HG02571 (cell line): ENCODE measurements around the gene VWA8.
"Not testable (repeated sequence)": the region's sequence is repeated elsewhere in the genome, so short reads cannot be mapped to it uniquely, and the experiment has no call there.

ENCODE experiments used
- ATAC-seq: cut with Tn5 transposase; IDR thresholded peaks from one replicate; pipeline ENCODE4 v1.9.1; 2021; ENCODE audit warnings: mild to moderate bottlenecking, moderate library complexity; ENCODE audit not compliant: unreplicated experiment

Gene VWA8

DNA sequence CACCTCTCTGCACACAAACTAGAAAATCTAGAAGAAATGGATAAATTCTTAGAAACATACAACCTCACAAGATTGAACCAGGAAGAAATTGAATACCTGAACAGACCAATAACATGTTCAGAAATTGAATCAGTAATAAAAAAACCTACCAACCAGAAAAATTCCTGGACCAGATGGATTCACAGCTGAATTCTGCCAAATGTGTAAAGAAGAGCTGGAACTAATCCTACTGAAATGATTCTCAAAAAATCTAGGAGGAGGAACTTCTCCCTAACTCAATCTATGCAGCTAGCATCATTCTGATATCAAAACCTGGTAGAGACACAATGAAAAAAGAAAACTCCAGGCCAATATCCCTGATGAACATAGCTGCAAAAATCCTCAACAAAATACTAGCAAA lies 336.9 kb downstream of the VWA8 start:
- ATAC-seq: no peak

GRCh38 chr13:41622432-41623429 lies 338.2 kb downstream of the VWA8 start:
- ATAC-seq: no peak

DNA sequence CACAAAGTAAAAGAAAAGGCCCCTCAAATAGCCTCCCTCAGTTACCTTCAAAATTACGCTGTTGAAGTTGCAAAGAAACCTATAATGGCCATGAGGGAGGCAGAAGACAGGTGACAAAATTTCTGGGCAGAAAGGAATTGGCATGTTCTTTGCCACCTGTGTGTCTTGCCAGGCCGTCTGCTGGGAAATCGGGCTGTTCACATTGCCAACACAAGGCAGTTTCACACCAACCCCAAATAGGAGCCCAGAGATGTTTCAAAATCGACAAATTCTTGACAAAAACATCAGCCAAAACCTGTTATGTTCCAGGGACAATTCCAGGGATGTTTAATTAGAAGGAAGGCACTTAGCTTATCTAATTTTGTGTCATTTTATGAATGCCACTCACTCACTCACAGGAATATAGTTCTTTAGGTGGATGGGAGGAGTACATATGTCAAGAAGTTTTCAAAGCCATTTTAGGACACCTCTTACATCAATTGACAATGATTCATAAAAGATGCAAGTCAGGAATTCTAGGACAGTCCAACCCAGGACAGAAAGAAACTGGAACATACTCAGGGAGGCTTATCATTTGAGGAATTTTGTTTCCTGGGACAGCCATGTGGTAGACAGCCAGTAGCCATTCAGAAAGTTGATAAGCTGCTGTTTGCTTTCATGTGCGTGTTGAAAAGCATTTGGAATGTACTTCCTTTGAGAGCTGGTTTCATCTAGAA lies 339.0 kb downstream of the VWA8 start:
- no peak for ATAC-seq

DNA sequence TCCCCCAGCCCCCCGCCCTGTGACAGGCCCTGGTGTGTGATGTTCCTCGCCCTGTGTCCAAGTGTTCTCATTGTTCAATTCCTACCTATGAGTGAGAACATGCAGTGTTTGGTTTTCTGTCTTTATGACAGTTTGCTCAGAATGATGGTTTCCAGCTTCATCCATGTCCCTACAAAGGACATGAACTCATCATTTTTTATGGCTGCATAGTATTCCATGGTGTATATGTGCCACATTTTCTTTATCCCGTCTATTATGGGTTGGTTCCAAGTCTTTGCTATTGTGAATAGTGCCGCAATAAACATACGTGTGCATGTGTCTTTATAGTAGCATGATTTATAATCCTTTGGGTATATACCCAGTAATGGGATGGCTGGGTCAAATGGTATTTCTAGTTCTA lies 343.3 kb downstream of the VWA8 start:
- ATAC-seq: not testable (repeated sequence)

DNA sequence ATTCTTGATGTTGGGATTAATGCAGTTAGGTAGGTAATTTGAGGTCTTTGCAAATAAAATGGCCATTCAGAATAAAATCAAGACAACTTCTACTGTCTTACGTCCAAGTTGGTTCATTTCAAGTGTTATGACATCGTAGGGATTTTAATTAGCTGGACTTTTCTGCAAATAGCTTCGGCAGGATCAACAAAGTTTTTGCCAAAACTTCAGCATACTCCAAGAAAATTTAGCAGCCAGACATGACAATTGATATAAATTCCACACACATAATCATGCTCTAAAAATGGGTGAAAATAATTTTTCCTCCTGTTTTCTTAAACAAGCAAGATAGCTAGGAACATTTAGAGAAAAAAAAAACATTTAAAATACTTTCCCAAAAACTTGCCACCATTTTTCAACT lies 344.8 kb downstream of the VWA8 start:
- no peak for ATAC-seq

GRCh38 chr13:41615528-41615855 lies 345.4 kb downstream of the VWA8 start:
- no peak for ATAC-seq

DNA sequence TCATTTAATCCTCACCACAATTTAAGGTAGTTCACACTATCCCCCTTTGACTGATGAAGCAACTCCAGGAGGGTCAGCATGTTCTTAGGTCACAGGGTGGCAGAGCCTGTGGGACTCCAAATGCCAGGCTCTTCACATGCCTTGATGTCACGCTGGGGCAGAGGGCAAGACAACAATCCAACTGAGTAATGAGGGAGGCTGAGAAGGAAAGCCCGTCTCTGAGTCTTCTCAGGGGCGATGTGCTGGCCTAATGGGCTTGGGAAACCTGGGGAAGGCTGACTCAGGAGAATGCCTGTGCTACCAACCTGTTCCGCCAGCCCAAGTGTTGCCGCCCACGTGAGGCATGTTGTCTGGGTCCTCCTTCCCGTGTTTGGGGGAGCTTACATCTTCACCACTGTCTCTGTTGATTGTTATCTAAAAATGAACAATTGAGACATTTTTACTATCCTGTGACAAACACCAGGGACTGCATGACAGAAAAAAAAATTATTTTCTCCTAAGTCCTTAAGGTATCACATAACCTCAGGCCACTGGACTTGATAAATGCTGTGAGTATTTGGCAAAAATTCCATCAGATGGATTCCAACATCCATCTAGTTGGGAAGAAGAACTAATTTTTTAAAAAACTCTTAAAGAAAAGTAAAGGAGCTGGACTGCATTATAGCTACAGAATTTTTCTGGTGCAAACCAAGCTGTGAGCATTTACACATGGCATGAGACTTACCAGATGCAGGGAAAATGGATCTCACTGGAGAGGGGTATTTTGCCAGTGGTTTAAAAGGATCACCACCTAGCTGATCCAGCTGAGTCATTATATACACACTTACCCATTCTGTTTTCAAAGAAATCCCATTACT lies 346.0 kb downstream of the VWA8 start:
- ATAC-seq: no peak

DNA sequence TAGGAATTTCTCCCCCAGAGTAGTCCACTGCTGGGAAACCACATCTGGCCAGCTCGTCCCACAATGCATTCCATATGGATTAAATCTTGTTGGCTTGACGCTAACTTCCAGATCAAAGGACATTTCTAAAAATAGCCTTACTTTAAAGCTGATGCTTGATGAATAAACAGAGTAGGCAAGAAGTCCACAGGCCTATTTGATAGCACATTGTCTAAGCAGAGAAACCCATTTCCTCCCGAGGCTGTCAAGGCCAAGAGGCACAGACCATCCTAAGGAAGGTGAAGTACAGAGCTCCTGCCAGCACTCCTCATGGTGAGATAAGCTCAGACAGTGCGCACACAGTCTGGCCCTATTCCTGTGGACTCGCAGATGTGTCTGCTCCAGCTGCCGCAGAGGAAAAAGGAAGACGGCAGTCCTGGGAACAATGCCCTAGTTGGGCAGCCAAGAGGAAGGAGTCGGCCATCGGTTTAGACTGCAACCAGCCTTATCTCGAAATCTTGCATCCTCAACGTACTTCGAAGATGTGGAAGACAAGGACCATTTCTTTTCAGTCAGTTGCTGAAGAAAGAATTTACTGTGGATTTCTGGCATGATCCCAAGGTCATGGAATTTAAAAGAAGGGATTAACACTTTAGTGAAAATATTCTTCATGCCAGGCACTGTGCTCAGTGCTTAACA lies 346.8 kb downstream of the VWA8 start:
- no peak for ATAC-seq

- ATAC-seq: no peak
Measured at GRCh38 chr13:41613471-41613870, 347.4 kb downstream of the VWA8 start.

- ATAC-seq: no peak
Measured at GRCh38 chr13:41611385-41611784, 349.5 kb downstream of the VWA8 start.

- ATAC-seq: no peak
Measured at GRCh38 chr13:41610404-41610803, 350.5 kb downstream of the VWA8 start.

- no peak for ATAC-seq
Measured at GRCh38 chr13:41609828-41610227, 351.1 kb downstream of the VWA8 start.

DNA sequence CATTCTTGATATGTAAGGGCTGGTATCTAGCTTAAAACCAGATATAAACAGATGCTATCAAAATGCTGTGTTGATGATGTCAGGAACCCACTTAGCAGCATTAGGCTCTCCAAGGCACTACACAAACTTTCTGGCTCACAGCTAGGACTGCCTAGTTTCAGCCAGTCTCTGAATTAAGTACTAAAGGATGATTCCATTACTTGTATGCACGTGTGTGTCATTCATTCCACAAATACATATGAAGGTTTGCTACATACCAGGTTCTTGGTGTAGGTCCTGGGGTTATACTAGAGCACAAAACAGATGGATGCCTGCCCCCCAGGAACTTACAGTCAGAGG lies 352.1 kb downstream of the VWA8 start:
- ATAC-seq: no peak

- ATAC-seq: no peak
Measured at GRCh38 chr13:41608111-41608838, 352.6 kb downstream of the VWA8 start.

- ATAC-seq: no peak
Measured at GRCh38 chr13:41606646-41607045, 354.3 kb downstream of the VWA8 start.

- ATAC-seq: no peak
Measured at GRCh38 chr13:41605319-41606285, 355.3 kb downstream of the VWA8 start.

DNA sequence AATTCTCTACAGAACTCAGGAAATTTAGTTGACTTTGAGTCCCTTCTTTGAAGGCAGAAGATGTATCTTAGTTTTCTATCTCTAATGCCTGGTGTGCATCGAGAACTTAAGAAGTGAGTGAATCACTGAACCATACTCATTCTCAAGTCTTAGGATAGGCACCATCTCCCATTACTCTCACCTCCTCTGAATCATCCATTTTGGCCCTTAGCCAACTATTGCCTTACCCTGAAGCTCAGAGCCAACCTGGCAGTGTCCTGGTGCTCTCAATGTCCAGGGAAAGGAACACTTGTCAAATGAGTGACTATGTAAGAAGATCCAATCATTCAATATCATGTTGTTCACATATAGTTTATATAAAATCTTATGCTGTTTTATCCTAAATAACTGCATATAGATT lies 357.0 kb downstream of the VWA8 start:
- no peak for ATAC-seq

DNA sequence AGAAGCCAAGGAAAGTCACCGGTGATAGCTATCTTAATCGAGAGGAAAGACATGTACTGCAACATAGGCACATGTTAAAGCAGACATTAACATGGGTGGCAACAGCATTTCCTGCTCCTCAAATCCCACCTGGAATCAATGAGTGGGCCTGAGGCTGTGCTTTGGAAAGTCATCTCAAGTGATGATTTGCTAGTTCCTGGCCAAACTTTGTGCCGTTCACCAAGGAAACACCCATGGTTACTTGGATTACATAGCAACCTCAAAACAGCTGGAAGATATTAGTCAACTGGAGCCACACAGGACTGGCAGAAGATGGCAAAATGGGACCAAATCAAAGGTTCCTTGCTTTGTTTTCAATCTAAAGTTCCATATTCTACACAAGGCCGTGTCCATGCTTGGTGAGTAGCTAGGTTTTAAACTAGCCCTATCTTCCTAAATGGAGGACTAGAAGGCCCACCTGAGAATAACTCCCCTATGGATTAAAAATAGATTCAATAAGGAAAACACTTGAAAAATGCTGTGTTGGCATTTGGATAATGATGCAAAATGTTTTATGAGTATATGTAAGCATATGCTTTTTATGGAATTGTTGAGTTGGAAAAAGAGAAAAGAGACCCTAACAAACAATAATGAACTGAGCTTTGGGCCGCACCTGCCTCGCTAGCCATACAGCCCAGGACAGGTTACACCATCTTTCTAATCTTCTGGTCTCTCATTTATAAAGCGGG lies 359.0 kb downstream of the VWA8 start:
- no peak for ATAC-seq
